Articular chondrocyte of knee joint (primary cell): ENCODE measurements around the gene TWF1. TPM values are rescaled to one million over a fixed set of nuclear protein-coding genes. Genes with fewer than 3 reads are reported as not detected.

Source experiments
- total RNA-seq: library from RNA; depleted of rRNA; stranded (reverse); fragments of >200 nt; gene quantifications from 2 replicates; pipeline ENCODE4 v1.2.3, GENCODE V29; 2012

TWF1 gene
- 237 and 260 TPM in 2 replicates for total RNA-seq

DNA sequence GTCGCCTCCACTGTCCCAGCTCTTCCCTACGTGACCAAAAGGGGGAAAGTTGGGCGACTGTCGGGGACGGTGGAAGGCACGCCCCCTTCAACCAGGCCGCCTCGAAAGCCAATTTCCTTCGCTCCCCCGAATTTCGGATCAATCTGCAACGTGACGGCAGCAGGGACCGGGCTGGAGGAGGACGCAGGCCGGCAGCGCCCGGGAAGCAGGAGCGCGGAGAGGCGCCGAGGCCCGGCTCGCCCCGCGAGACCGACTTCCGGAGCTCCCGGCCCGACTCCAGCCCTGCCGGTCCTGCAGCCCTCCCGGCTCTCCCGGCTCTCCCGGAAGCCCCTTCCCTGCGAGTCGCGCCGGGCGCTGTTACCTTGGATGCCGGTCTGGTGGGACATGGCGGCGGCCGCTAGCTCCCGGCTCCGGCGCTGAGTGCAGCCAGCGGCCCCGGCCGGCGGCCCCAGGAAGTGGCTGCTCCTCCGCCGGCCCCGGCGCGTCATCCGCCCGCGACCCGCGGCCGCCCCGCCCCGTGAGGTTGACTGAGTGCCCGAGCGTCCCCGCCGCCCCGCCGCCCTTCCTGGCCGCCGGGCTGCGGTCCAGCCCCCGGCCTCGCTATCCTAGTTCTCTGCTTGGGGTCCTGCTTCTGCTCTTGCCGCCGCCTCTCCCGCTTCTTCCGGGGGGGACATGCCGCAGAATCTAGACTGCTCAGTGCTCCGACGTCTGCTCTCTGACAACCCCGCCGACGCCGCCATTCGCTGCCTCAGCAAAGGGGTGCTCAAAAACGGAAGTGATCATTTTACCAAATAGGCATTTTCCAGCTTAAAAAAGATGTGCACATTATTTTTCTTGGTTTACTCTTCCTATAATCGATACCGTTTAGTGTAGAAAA lies at the start of gene TWF1:
TSS of gene TWF1 (minus strand) at position 458 of the 877 bp plus-strand sequence. CDS start at position 386, 72 bp downstream.

DNA sequence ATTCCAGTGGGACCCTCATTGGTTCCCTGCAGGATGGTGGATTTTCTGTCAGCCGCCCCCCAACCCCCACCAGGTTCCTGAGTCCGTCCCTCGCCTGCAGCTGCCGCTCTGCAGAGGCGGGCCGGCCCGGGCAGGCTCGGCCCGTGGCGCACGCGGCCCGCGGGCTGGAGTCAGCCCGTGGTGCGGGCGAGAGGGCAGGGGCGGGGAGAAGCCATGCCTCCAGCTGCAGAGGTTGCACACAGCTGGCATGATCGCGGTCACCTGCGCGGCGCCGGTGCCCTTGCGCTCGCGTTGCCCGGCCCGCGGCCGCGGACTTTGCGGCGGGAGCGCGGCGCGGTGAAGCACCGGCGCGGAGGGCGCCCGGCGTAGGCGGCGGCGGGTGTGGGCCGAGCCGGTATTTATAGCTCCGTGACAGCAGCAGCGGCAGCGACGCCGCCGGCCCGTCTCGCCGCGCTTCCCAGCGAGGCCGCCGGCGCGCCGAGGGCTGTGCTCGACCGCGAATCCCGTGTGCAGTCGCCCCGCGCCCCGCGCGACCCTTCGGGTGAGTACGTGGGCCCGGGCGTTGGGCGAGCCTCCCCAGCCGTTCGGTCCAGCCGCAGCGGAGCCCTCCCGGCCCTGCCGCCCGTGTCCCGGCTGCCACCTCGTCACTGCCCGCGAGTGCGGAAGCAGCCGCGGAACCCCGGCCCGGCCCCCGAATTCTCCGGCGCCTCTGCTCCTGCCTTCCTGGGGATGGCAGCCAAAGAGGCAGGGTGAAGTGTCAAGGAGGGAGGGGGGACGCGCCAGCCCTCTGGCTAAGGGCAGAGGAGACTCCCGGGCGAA lies 29.7 kb upstream of the TWF1 start, which contains the start of gene TMEM117:
TSS of gene TMEM117 (plus strand) at position 426 of the 819 bp plus-strand sequence.

DNA sequence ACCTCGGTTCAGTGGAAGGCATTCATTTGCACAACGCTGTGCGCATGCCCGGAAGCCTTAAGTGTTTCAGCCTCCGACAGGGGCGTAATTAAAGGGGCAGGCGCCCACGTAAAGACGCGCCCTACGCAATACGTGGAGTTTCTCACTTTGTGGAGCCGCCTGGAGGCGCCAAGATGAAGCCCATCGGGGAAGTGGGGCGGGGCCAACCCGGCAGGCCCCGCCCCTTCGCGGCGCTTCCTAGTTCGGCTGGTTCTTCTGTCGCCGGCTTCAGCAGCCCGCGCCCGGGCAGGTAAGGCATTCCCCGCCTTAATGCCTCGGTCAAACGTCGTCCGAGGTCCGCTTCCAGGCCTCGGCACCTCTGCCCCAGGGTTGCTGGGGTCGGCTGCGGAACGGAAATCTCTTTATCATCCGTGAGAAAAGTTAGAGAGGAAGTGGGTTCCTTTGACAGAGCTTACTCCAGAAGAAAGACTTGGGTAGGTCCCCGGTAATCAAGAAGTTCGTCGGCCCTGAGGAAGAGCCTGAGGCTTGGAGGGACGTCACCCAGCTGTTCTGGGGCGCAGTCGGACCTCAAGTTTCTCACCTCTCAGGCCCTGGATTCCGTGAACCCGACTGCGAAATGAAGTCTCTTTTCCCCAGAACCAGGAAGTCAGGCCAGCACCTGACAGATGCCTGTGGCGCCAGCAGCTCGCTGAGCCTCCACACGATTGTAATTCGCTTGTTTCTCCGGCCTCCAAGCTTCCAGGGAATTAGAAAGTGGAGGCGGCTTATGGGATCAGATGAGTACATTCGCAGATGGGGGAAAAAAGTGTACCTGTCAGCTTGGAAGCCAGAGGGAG lies 47.2 kb downstream of the TWF1 start, which contains the start of the genes IRAK4 and PUS7L:
TSS of gene IRAK4 (plus strand) at position 224 of the 836 bp plus-strand sequence. CDS start 9,161 bp downstream, outside the sequence.
TSS of gene PUS7L (minus strand) at position 63 of the 836 bp plus-strand sequence. CDS start 3,545 bp downstream, outside the sequence.

Other genes starting within 250 kb of the TWF1 start
- 30.8 and 36.5 TPM in 2 replicates for gene PUS7L, start 47.5 kb downstream of the TWF1 start, total RNA-seq
- 34.9 and 42.3 TPM in 2 replicates for gene IRAK4, start 47.4 kb downstream of the TWF1 start, total RNA-seq
- gene TMEM117, start 29.8 kb upstream of the TWF1 start, total RNA-seq: 13.7 and 14.5 TPM in 2 replicates